Measurements from ENCODE around the gene STXBP3.

Gene STXBP3

GRCh38 chr1:108703939-108704338 lies 42.5 kb upstream of the STXBP3 start:
- H3K4me1 ChIP-seq, result no peaks in the 10 kb centered on the region
- no peak for TF ChIP-seq CTCF (IDR thresholded peaks at IDR 0.05)
- no peaks in the 10 kb centered on the region for H3K9me3 ChIP-seq (ENCODE audit: control insufficient read depth, low read length)
- no peak overlapping the region for H2AFZ ChIP-seq
- no peaks in the 10 kb centered on the region for H3K27me3 ChIP-seq (ENCODE audit: control insufficient read depth, insufficient read depth, low read length)
- no peaks in the 10 kb centered on the region for H3K79me2 ChIP-seq
- H3K9ac ChIP-seq, result no peak overlapping the region
- no peak overlapping the region for H3K27ac ChIP-seq
- no peaks in the 10 kb centered on the region for H3K36me3 ChIP-seq (ENCODE audit: control insufficient read depth, insufficient read depth, low read length)
- no peak overlapping the region for H3K4me3 ChIP-seq (ENCODE audit: low read depth, low read length)
- no peak overlapping the region for H3K4me2 ChIP-seq (ENCODE audit: low read length)

- no peak overlapping the region for H2AFZ ChIP-seq
Measured at GRCh38 chr1:108704496-108704895, 42.0 kb upstream of the STXBP3 start.

GRCh38 chr1:108706643-108707042 lies 39.8 kb upstream of the STXBP3 start:
- H3K9ac ChIP-seq, result no peak overlapping the region
- H3K27me3 ChIP-seq (ENCODE audit: control insufficient read depth, insufficient read depth, low read length), result no peaks in the 10 kb centered on the region
- no peaks in the 10 kb centered on the region for H3K9me3 ChIP-seq (ENCODE audit: control insufficient read depth, low read length)
- H3K4me3 ChIP-seq (ENCODE audit: low read depth, low read length), result no peak overlapping the region
- no peaks in the 10 kb centered on the region for H3K4me1 ChIP-seq
- H3K27ac ChIP-seq, result no peak overlapping the region
- H3K4me2 ChIP-seq (ENCODE audit: low read length), result no peak overlapping the region
- H2AFZ ChIP-seq, result no peak overlapping the region
- H3K79me2 ChIP-seq, result no peaks in the 10 kb centered on the region
- H3K36me3 ChIP-seq (ENCODE audit: control insufficient read depth, insufficient read depth, low read length), result no peaks in the 10 kb centered on the region
- no peak for TF ChIP-seq CTCF (IDR thresholded peaks at IDR 0.05)

More at GRCh38 chr1:108704496-108704895, 42.0 kb upstream of the STXBP3 start:
- no peaks in the 10 kb centered on the region for H3K27me3 ChIP-seq (ENCODE audit: control insufficient read depth, insufficient read depth, low read length)
- H3K4me3 ChIP-seq (ENCODE audit: low read depth, low read length), result no peak overlapping the region
- no peak overlapping the region for H3K27ac ChIP-seq
- no peak for TF ChIP-seq CTCF (IDR thresholded peaks at IDR 0.05)
- no peaks in the 10 kb centered on the region for H3K4me1 ChIP-seq
- H3K4me2 ChIP-seq (ENCODE audit: low read length), result no peak overlapping the region
- H3K36me3 ChIP-seq (ENCODE audit: control insufficient read depth, insufficient read depth, low read length), result no peaks in the 10 kb centered on the region
- no peak overlapping the region for H3K9ac ChIP-seq
- no peaks in the 10 kb centered on the region for H3K79me2 ChIP-seq
- H3K9me3 ChIP-seq (ENCODE audit: control insufficient read depth, low read length), result no peaks in the 10 kb centered on the region

- H3K4me2 ChIP-seq (ENCODE audit: low read length), result no peak overlapping the region
- no peaks in the 10 kb centered on the region for H3K27me3 ChIP-seq (ENCODE audit: control insufficient read depth, insufficient read depth, low read length)
- H3K79me2 ChIP-seq, result no peaks in the 10 kb centered on the region
- H3K4me3 ChIP-seq (ENCODE audit: low read depth, low read length), result no peak overlapping the region
- no peak overlapping the region for H3K9ac ChIP-seq
- no peaks in the 10 kb centered on the region for H3K9me3 ChIP-seq (ENCODE audit: control insufficient read depth, low read length)
- H3K36me3 ChIP-seq (ENCODE audit: control insufficient read depth, insufficient read depth, low read length), result no peaks in the 10 kb centered on the region
- no peaks in the 10 kb centered on the region for H3K4me1 ChIP-seq
- TF ChIP-seq CTCF (IDR thresholded peaks at IDR 0.05), result no peak
- H2AFZ ChIP-seq, result no peak overlapping the region
- H3K27ac ChIP-seq, result no peak overlapping the region
Measured at GRCh38 chr1:108708691-108709660, 37.5 kb upstream of the STXBP3 start.
